Endodermal cell (in vitro differentiated cells): ENCODE data around the gene PNCK. TPM values are rescaled to one million over a fixed set of nuclear protein-coding genes. Genes with fewer than 3 reads are reported as not detected.
"Not testable (repeated sequence)": the region's sequence is repeated elsewhere in the genome, so short reads cannot be mapped to it uniquely, and the experiment has no call there.

Experiments
- DNase-seq: peaks from one replicate; pipeline ENCODE4 v3.0.0-alpha.2; 2017
- H3K27ac ChIP-seq: 2 replicates; pipeline ENCODE4 v1.5.1; 2013; ENCODE audit warnings: mild to moderate bottlenecking, low read depth, low read length, moderate library complexity
- H3K27me3 ChIP-seq: 2 replicates; pipeline ENCODE4 v1.6.1; 2013; ENCODE audit warnings: mild to moderate bottlenecking, low read length, moderate library complexity; ENCODE audit not compliant: insufficient read depth, control insufficient read depth, poor library complexity, severe bottlenecking
- H3K36me3 ChIP-seq: 2 replicates; pipeline ENCODE4 v1.7.0; 2013; ENCODE audit warnings: mild to moderate bottlenecking, low read length, moderate library complexity; ENCODE audit not compliant: control insufficient read depth, insufficient read depth
- H3K4me1 ChIP-seq: one replicate; pipeline ENCODE4 v1.7.0; 2013; ENCODE audit warnings: low read length; ENCODE audit not compliant: control insufficient read depth, insufficient read depth
- H3K4me3 ChIP-seq: 2 replicates; pipeline ENCODE4 v1.5.1; 2013; ENCODE audit warnings: mild to moderate bottlenecking, low read length, moderate library complexity
- H3K9ac ChIP-seq: 2 replicates; pipeline ENCODE4 v1.6.1; 2013; ENCODE audit warnings: mild to moderate bottlenecking, low read length, moderate library complexity; ENCODE audit not compliant: poor library complexity, severe bottlenecking; ENCODE audit errors: extremely low read depth
- H3K9me3 ChIP-seq: 2 replicates; pipeline ENCODE4 v1.6.1; 2013; ENCODE audit warnings: mild to moderate bottlenecking, low read length, moderate library complexity; ENCODE audit not compliant: control insufficient read depth
- H3K27ac Mint-ChIP-seq: 2 replicates; pipeline ENCODE4 v1.8.0; 2020; ENCODE audit warnings: mixed read lengths
- H3K27me3 Mint-ChIP-seq: 2 replicates; pipeline ENCODE4 v1.8.0; 2021; ENCODE audit warnings: mild to moderate bottlenecking, mixed read lengths; ENCODE audit not compliant: insufficient read depth
- H3K36me3 Mint-ChIP-seq: 2 replicates; pipeline ENCODE4 v1.8.0; 2020; ENCODE audit warnings: low read depth, mixed read lengths
- H3K4me1 Mint-ChIP-seq: 2 replicates; pipeline ENCODE4 v1.8.0; 2020; ENCODE audit warnings: mixed read lengths
- H3K4me3 Mint-ChIP-seq: 2 replicates; pipeline ENCODE4 v1.8.0; 2020; ENCODE audit warnings: mild to moderate bottlenecking, moderate library complexity, mixed read lengths
- H3K9me3 Mint-ChIP-seq: 2 replicates; pipeline ENCODE4 v1.8.0; 2020; ENCODE audit warnings: mild to moderate bottlenecking, mixed read lengths
- CTCF ChIP-seq: fragments of 200-600 bp; sonication (generic); conservative IDR thresholded peaks from 2 replicates; pipeline ENCODE4 v1.5.0; 2021; ENCODE audit warnings: antibody characterized with exemption, mild to moderate bottlenecking
- WGBS, 2 experiments: methylation state at CpG; one replicate each; pipeline versions ENCODE4 v1.1.5 to v1.1.7; 2013; ENCODE audit warnings: missing lambda C conversion rate in 2 of 2, mixed read lengths in 1 of 2; ENCODE audit not compliant: insufficient coverage in 1 of 2, insufficient read length in 1 of 2; 5-methylcytosine and 5-hydroxymethylcytosine counted together
- total RNA-seq, 2 donors: library from RNA; stranded (reverse); fragmentation: NEBNext Ultra II Directional in 1 of 2; extraction: Animal tissue kit (Norgen Biotek cat#: 25700) in 1 of 2; gene quantifications; 2 replicates in 1 of 2; 3 replicates in 1 of 2; pipeline ENCODE4 v1.2.1, GENCODE V29; 2021

Gene PNCK
- total RNA-seq, 2 donors from 2014 or later, result 2.8 to 12.9 TPM

- H3K27me3 Mint-ChIP-seq, result no peaks in the 10 kb centered on the region
- peaks cover 53% of the 10 kb centered on the region for H3K9me3 Mint-ChIP-seq
- H3K4me1 ChIP-seq, result no peaks in the 10 kb centered on the region
- H3K27ac Mint-ChIP-seq, result no peak overlapping the region
- H3K9me3 ChIP-seq, result no peaks in the 10 kb centered on the region
- H3K36me3 Mint-ChIP-seq, result peaks cover 3% of the 10 kb centered on the region
- H3K4me1 Mint-ChIP-seq, result no peaks in the 10 kb centered on the region
- H3K4me3 Mint-ChIP-seq, result no peak overlapping the region
- H3K27ac ChIP-seq, result no peak overlapping the region
- no peak overlapping the region for H3K4me3 ChIP-seq
- WGBS, 2 experiments, result 92 to 100% methylated on average over 1 to 20 of the region's 23 CpGs
- no peak overlapping the region for H3K9ac ChIP-seq
- H3K36me3 ChIP-seq, result no peaks in the 10 kb centered on the region
- no peak for TF ChIP-seq CTCF
- DNase-seq, result no peak
- H3K27me3 ChIP-seq, result no peaks in the 10 kb centered on the region
Observed at GRCh38 chrX:153694687-153695270, 21.2 kb upstream of the PNCK start.

GRCh38 chrX:153694256-153694655, 20.6 kb upstream of the PNCK start:
- not testable (repeated sequence) for H3K4me1 Mint-ChIP-seq, H3K27ac ChIP-seq, H3K27me3 Mint-ChIP-seq, H3K36me3 ChIP-seq, H3K27ac Mint-ChIP-seq, H3K4me3 ChIP-seq, H3K27me3 ChIP-seq, H3K9ac ChIP-seq, H3K4me3 Mint-ChIP-seq, H3K4me1 ChIP-seq, H3K36me3 Mint-ChIP-seq, H3K9me3 ChIP-seq, DNase-seq
- 98% methylated on average over 16 of the region's 16 CpGs; no CpG with 5 or more reads in 1 of the 2 experiments for WGBS, 2 experiments
- peaks cover 55% of the 10 kb centered on the region for H3K9me3 Mint-ChIP-seq

- no peaks in the 10 kb centered on the region for H3K9me3 ChIP-seq
- peaks cover 3% of the 10 kb centered on the region for H3K36me3 Mint-ChIP-seq
- no peaks in the 10 kb centered on the region for H3K4me1 Mint-ChIP-seq
- TF ChIP-seq CTCF, result no peak
- no peaks in the 10 kb centered on the region for H3K27me3 Mint-ChIP-seq
- 92% methylated on average over 27 of the region's 31 CpGs; no CpG with 5 or more reads in 1 of the 2 experiments for WGBS, 2 experiments
- H3K27ac Mint-ChIP-seq, result no peak overlapping the region
- no peaks in the 10 kb centered on the region for H3K36me3 ChIP-seq
- no peak overlapping the region for H3K4me3 ChIP-seq
- H3K9ac ChIP-seq, result no peak overlapping the region
- no peaks in the 10 kb centered on the region for H3K4me1 ChIP-seq
- peaks cover 49% of the 10 kb centered on the region for H3K9me3 Mint-ChIP-seq
- H3K27me3 ChIP-seq, result no peaks in the 10 kb centered on the region
- H3K27ac ChIP-seq, result no peak overlapping the region
- no peak for DNase-seq
- H3K4me3 Mint-ChIP-seq, result no peak overlapping the region
Observed at GRCh38 chrX:153693216-153694086, 19.8 kb upstream of the PNCK start.
